ENCODE data around the gene PLEKHG4B.
A peak's percentile ranks its signal among the peaks of the same experiment; 100 is the strongest.

PLEKHG4B gene

DNA sequence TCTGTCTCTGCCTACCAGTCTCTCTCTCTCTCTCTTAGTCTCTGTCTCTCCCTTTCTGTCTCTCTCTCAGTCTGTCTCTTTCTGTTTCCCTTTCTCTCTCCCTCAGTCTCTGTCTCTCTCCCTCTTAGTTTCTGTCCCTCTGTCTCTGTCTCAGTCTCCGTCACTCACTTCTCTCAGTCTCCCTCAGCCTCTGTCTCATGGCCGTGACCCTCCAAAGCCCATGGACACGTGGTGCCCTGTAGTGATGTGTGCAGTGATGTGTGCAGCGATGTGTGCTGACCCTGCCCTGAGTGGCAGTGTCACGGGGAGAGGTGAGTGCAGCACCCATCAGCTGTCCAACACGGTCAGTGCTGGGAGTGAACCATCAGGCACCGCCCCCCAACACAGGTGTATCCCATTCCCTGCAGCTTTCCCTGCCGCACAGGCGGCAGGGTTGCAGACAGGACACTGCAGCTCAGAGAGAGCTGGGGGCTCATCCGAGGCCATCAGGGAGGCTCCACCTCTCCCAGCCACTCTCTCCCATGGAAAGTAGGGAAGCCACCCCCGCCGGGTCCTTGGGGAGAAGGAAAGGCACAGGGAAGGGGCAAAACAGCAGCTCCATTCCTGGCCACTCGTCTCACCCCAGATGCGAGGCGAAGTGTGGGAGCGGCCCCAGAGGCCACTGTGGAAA is 98.5 kb downstream of the PLEKHG4B start:
- no peak for DNase-seq (ENCODE audit: low read depth)

DNA sequence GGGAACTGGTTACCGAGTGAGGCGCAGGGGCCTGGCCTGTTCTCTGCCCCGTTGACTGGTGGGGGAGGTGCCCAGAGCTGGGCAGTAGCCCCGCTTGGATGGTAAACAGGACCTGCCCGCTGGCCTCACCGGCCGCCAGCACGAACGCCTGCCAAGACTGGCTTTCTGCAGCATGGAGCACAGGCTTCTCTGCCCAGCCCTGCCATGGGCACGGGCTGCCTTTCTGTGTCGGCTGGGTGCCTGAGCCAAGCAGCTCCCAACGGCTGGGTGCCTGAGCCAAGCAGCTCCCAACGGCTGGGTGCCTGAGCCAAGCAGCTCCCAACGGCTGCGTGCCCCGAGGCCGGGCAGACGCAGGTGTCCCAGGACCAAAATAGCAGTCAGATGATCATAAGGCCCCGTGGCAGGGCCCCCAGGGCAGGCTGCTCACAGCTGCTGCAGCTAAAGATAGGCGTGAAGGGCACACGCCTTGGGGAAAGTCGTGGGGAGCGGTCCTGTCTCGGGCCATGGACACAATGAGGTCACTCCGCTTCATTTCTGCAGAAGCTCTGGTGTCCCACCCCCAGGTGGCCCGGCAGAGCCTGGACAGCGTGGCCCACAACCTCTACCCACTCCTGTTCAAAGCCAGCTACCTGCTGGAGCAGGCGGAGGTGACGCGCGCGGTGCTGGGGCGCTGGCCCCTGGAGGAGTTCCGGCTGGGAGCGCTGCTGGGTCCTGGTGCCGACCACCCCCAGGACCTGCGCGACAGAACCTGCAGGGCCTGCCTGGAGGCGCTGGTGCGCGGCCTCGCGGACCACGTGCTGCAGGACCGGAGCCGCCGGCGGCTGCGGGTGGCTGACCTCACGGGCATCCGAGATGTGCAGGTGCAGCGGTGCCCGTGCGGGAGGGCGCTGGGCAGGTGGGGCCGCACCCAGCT is 99.3 kb downstream of the PLEKHG4B start, which contains the start of gene LRRC14B:
Gene LRRC14B (plus strand): TSS at position 460 of the 913 bp plus-strand sequence. CDS start 44 bp downstream, at position 504.
- DNase-seq (ENCODE audit: low read depth): no peak

DNA sequence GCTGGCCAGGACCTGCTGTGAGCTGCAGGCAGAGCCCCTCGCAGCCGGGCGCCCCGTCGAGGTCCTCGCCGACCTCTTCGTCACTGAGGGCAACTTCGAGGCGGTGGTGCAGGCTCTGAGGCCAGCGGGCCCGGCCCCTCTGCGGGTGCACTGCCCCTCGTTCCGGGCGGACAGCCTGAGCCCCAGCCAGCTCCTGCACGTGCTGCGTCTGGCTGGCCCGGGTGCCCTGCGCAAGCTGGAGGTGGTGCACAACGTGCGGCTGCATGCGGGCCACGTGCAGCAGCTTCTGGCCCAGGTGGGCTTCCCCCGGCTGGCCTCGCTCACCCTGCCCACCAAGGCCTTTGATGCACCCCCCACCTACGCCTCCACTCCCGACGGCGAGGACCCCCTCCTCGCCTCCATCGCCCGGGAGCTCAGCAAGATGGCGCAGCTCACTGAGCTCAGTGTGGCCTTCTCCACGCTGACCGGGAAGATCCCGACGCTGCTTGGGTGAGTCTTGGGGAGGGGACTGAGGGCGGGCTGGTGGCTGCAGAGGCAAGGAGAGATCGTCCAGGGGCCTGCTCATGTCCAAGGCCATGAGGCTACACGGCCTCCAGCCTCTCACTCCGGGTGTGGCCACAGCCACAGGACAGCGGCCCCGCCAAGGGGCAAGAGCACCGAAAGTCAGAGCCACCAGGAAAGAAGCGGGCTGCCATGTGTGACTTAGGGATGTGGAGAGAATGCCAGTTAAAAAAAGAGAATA is 100.2 kb downstream of the PLEKHG4B start:
- no peak for DNase-seq (ENCODE audit: low read depth)

DNA sequence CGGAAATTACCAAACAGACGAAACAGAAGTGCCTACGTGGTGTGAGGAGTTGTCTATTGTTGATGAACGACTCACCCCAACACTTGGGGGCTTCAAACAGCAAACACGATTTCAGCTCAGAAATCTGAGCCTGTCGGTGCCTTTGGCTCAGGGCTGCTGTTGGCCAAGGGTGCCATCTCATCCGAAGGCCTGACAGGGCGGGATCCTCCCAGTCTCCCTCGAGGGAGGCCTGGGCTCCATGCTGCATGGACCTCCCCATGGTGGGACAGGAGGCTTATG is 100.7 kb downstream of the PLEKHG4B start:
- DNase-seq (ENCODE audit: low read depth): no peak

DNA sequence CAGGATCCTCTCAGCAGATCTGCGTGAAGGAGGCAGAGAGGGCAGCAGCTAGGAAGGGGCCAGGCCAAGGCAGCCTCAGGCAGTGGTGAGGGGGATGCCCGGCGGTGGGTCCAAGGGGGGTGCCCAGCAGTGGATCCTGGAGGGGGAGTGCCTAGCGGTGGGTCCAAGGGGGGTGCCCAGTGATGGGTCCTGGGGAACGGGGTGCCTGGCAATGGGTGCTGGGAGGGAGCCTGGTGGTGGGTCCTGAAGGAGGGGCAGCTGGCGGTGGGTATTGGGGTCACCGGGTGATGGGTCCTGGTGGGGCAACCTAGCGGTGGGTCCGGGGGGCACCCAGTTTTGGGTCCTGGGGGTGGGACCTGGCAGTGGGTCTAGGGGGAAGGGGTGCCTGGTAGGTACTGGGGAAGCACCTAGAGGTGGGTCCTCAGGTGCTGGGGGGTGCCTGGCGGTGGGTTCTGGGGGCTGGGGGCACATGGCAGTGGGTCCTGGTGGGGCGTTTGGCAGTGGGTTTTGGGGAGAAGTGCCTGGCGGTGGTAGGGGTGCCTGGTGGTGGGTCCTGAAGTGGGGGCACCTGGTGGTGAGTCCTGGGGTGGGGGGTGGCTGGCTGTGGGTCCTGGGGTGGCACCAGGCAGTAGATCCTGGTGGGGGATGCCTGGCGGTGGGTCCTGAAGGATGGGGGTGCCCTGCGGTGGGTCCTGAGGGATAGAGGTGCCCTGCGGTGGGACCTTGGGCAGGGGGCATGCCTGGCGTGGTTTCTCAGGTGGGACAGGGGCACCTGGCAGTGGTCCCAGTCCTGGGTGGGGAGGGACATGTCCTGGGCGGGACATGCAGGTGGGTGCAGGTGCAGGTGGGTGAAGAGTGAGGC is 101.2 kb downstream of the PLEKHG4B start:
- no peak for DNase-seq (ENCODE audit: low read depth)

DNA sequence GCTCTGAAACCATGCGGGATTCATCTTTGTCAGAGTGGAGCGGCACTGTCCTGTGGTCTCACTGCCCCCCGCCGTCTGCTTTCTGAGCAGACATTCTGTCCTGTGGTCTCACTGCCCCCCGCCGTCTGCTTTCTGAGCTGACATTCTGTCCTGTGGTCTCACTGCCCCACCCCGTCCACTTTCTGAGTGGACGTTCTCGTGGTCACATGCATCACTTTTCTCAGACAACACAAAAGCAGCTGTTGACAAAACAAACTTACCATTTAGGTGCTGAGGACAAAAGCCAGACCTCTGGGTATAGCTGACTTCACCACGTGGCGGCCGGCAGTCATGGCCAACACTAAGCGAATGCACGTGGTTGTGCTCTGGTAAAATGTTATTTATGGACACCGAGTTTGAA is 102.1 kb downstream of the PLEKHG4B start:
- no peak for DNase-seq (ENCODE audit: low read depth)

DNA sequence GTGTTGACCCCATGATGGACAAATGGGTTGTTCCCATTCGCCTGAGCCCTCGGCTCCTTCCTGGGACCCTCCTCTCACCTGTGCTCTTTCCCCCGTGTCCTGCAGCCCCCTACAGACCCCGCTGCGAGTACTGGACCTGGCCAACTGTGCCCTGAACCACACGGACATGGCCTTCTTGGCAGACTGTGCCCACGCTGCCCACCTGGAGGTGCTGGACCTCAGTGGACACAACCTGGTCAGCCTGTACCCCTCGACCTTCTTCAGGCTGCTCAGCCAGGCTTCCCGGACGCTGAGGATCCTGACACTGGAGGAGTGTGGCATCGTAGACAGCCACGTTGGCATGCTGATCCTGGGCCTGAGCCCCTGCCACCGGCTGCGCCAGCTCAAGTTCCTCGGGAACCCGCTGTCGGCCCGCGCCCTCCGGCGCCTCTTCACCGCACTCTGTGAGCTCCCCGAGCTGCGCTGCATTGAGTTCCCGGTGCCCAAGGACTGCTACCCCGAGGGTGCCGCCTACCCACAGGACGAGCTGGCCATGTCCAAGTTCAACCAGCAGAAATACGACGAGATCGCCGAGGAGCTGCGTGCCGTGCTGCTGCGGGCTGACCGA is 102.7 kb downstream of the PLEKHG4B start:
- DNase-seq (ENCODE audit: low read depth): no peak

DNA sequence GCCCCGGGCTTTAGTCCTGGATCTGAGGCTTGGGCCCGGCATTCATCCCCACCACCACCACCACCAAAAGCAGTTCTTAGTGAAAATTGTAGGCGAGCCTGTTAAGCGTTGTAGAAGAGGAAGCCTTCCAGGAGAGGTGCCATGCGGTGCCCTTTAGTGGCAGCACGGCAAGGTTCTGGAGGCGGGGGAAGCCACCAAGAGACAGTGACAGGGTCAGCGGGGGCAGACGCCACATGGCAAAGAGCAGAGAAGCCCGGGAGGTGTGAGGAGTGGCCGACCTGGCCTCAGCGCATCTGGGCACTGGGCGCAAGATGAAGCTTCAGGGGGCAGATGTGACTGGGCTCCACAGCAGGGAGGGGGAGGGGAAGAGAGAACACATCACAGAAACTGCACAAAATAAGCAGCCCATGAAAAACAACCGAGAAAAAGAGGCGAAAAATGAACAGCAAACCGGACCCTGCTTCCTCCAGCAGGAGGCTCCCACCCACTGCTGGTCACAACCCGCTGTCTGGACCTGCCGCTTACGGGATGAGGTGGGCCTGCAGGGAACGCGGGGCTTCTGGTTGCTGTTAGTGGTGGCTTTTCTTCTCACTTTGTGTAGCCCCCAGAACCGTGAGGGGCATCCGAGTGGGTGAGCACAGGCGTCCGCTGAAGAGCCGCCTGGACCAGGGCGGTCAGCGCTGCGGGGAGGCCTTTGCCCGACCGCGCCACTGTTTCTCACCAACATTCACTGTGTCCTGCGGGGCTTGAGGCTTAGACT is 103.6 kb downstream of the PLEKHG4B start:
- DNase-seq (ENCODE audit: low read depth): no peak

DNA sequence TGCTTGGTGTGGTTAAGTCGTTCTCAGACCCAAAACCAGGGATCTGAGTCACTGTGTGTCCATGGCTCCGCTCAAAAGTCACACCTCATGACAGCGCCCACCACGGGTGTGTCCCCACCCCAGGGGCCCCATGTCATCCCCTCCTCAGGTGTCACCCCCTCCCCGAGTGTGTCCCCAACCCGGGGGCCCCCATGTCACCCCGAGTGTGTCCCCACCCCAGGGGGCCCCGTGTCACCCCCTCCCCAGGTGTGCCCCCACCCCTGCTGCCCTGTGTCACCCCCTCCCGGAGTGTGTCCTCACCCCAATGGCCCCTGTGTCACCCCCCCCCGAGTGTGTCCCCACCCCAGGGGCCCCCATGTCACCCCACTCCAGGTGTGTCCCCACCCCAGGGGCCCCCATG is 104.4 kb downstream of the PLEKHG4B start:
- DNase-seq (ENCODE audit: low read depth): no peak

DNA sequence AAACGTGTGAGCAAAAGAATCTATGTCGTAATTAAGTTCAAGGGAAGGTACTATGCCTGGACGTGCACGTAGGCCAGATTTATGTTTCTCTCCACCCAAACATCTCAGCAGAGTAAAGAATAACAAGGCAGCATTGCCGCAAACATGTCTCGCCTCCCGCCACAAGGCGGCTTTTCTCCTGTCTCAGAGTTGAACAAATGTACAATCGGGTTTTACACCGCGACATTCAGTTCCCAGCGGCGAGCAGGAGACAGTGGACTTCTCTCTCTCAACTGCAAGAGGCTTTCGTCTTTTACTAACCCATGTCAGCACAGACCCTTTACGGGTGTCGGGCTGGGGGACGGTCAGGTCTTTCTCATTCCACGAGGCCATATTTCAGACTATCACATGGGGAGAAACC is 105.1 kb downstream of the PLEKHG4B start:
- peak; percentile 51 for DNase-seq (ENCODE audit: low read depth)

DNA sequence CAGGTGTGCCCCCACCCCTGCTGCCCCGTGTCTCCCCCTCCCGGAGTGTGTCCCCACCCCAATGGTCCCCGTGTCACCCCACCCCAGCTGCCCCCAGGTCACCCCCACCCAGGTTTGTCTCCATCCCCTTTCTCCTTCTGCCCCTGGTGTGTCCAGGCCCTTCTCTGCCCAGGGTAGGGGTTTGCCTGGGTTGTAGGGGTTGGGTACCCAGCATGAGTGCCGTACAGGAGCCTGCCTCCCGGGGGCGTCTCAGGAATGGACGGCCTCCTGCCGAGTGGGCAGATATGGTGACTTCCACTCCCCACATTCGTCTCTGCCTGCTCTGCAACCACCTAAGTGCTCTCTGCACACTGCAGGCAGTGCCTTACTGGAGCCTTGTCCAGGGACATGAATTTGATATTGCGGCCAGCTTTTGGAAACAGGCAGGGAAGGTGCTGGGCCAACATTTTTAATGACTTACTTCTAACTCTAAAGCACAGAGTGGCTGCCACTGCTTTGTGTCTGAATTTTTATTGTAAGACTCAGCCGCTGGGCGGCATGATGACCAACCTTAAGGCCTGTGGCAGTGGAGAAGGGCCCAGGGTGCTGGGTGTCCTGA is 106.0 kb downstream of the PLEKHG4B start:
- DNase-seq (ENCODE audit: low read depth): no peak

DNA sequence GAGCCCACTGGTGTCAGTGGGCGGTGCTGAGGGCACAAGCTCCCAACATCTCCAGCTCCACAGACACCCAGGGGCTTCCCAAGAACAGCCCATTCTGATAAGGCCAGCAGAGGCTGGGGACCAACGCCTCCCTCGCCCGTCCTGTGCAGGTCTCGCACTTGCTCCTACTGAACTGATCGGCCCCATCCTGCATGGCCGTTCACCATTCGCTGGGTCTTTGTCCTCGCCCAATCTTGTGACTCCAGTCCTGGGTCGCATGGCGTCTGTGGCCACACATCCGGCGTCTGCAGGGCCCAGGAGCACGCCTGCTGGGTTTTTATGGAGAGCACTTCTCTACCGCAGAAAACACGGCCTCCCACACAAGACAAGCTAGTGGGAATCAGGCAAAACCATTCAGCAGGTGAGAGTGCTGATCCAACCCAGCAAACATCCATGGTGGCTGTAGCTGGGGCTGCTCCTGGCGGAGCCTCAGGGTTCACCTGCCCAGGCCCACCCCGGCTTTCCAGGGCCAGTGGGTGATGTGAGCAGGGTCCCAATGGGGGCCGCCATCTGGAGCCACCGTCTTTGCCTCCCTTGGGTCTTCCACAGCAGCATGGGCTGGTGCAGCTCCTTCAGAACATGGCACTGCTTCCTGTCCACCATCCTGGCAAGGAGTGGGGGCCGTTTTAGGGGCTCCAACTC is 106.7 kb downstream of the PLEKHG4B start:
- no peak for DNase-seq (ENCODE audit: low read depth)

DNA sequence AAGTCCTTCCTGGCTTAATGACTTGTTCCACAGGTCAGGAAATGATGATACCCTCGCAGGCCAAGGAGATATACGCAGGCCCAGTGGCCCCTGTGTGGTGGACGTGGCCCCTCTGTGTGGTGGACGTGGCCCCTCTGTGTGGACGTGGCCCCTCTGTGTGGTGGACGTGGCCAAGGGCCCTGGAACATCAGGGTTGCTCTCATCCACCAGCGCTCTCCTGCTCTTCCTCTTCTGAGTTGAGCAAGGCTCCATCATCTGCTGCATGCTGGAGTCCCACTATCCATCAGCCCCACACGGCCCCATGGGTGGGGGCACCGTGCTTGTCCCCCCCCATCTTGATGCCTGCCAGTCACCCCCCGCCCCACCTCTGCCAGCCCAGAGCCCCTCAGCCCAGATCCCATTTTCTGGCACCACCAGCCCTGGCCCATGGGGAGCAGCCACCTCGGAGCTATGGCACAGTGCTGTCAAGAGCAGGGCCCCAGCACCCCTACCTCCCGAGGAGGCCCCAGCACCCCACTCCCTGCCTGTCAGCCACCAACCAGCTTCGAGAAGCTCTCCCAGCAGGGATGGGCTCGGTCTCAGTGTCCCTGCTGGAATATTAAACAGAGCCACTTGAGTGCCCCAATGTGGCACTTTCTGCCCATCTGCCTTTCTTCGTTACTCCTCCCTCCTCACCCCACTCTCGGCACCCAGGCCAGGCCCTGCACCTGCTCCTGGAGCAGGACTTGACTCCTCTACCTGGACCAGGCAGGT is 107.4 kb downstream of the PLEKHG4B start:
- no peak for DNase-seq (ENCODE audit: low read depth)

DNA sequence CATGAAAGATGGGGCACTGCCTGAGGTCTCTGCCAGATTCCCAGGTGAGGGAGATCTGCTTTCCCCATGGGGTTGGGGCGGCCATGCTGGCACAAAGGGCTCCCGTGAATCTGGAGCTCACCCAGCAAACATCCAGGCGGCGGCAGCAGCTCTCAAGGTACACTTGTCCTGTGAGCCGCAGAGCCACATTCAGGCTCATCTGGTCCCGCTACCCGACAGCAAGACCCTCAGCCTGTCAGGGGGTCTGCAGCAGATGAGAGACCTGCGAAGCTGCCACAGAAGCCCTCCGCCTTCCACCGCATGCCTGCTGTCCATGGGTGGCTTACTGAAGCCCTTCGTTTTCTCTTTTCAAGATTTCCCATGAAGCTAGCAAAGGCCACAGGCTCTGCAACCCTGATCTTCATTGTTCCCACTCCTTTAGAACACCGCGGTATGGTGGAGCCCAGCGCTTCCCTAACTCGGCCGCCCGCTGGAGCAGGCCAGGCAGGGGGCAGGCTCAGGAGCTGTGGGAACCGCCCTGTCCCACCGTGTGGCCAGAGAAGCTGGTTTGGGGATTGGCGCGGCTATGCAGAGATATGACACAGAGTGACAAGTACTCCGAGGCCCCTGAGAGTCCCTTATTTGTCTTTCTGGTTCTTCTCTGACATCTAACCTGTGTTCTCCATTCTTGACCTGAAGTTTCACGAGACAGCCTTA is 108.1 kb downstream of the PLEKHG4B start:
- no peak for DNase-seq (ENCODE audit: low read depth)

DNA sequence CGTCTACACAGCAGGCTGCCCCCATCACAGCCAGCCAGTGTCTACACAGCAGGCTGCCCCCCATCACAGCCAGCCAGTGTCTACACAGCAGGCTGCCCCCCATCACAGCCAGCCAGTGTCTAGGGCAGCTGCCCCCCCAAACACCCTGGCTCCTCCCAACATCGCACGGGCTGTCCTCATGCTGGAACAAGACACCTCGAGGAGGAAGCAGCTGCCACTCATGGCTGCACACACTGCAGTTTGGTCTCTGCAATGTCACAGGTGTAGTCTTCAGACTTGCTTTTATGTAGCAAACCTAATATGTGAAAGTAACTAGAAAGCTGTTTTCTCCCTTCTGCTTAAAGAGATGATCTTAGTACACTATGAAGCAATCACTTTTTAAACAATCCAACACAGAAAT is 109.0 kb downstream of the PLEKHG4B start:
- no peak for DNase-seq (ENCODE audit: low read depth)

DNA sequence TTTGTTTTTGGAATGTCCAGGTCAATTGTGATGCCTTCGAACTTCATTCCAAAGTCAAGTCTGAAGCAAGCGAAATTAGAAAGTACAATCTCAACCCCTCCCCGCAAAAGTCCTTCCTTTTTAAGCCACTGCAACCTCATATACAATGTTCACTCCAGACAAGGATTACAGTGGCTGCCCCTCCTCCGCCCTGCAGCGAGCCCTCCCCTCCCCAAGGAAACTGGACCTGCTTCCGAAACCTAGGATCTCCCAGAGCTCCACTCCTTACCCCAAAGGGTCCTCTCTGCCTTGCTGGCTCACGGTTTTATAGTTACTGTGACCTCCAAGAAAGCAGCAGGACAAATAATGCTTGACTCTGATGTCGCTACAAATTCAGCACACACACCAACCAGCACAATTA is 109.7 kb downstream of the PLEKHG4B start:
- no peak for DNase-seq (ENCODE audit: low read depth)

DNA sequence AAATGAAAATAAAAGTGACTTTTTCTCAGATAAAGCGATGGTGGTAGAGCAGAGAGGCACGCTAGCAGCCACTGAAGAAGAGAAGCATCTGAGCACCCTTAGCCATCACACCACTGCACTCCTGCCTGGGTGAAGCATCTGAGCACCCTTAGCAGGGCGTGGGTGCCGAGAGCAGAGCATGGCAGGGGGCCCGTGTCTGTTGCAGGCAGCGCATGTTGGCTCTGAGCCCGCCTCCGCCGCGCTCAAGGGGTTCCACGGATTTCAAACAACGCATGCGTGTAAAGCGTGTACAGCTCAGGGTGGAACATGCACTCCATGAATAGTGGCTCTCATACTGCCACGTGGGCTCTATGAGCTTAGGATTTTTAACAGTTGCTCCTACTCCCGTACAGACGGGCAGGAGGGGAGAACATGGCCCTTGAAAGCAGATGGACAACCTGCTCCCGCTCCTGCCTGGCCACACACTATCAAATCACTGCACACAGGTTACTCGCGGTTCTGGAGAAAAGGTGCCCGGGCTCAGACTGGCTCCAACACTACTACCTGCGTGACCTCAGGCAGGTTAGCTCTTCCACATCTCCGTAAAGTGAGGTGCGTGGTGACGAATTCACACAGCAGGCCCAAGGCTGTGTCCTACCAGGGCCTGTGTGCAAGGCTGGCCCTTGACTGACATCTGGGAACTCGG is 111.4 kb downstream of the PLEKHG4B start:
- DNase-seq (ENCODE audit: low read depth): no peak

DNA sequence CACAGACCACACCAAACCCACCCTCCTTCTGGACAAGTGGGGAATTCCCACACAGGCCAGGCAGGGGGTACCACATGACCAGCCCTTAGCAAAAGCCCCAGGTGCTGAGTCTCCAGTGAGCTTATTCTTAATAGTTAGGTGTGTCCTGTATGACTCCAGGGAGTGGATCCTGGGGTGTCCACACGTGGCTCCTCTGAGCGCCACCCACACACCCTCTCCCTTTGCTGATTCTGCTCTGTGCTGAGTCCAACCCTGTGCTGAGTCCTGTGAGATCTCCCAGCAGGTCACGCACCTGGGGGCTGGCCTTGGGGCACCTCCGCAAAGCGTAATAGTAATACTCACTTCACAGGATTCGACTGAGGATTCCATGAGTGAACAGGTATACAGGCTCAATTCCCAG is 112.0 kb downstream of the PLEKHG4B start:
- DNase-seq (ENCODE audit: low read depth): no peak
